ENCODE results near the gene NUP133.

NUP133 gene

DNA sequence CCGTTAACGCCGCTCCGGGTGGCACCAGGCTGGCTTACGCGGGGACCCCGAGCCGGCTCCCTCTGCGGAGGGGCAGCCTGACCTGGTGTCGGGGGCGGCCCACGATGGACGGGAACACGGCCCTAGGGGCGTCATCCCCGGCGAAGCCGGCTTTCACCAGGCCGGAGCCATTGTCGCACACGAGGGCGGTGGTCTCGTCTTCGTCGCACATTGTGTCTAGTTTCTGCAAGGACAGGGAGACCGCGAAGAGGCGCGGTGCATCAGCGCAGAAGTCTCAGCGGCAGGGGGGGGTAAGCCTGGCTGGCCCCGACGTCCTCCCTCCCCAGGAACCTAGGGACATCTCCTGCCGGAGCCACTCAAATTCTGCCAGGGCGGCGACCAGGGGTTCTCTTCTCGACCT, 75.2 kb downstream of the NUP133 start:
- Histone ChIP-seq H3K9ac (no peak overlapping the region), H3K27me3 (ENCODE audit: insufficient read depth, low read depth) (no peaks in the 10 kb centered on the region), H3K79me2 (ENCODE audit: insufficient read depth, low read depth) (no peaks in the 10 kb centered on the region), H2AFZ (ENCODE audit: low read depth) (no peak overlapping the region), H3K4me3 (IDR thresholded peaks at IDR 0.05; ENCODE audit: insufficient read depth, low read depth, low read length) (no peak overlapping the region), H3K36me3 (ENCODE audit: insufficient read depth) (no peaks in the 10 kb centered on the region), H3K4me1 (ENCODE audit: low read depth, poor library complexity, severe bottlenecking) (peaks cover 15% of the 10 kb centered on the region), H4K20me1 (ENCODE audit: insufficient read depth) (no peaks in the 10 kb centered on the region), H3K4me2 (no peak overlapping the region), H3K27ac (no peak overlapping the region)
- TF ChIP-seq, protein P1, sequence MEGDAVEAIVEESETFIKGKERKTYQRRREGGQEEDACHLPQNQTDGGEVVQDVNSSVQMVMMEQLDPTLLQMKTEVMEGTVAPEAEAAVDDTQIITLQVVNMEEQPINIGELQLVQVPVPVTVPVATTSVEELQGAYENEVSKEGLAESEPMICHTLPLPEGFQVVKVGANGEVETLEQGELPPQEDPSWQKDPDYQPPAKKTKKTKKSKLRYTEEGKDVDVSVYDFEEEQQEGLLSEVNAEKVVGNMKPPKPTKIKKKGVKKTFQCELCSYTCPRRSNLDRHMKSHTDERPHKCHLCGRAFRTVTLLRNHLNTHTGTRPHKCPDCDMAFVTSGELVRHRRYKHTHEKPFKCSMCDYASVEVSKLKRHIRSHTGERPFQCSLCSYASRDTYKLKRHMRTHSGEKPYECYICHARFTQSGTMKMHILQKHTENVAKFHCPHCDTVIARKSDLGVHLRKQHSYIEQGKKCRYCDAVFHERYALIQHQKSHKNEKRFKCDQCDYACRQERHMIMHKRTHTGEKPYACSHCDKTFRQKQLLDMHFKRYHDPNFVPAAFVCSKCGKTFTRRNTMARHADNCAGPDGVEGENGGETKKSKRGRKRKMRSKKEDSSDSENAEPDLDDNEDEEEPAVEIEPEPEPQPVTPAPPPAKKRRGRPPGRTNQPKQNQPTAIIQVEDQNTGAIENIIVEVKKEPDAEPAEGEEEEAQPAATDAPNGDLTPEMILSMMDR (conservative IDR thresholded peaks at IDR 0.05; ENCODE audit: low read depth, low read length) = no peak

DNA sequence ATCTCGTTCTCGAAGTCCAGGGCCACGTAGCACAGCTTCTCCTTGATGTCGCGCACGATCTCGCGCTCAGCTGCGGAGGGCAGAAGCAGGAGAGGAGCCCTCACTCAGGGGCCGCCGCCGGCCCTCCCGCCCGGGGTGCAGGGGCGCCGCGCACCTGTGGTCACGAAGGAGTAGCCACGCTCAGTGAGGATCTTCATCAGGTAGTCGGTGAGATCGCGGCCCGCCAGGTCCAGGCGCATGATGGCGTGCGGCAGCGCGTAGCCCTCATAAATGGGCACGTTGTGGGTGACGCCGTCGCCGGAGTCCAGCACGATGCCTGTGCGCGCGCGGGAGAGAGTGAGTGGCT, 76.1 kb downstream of the NUP133 start:
- Histone ChIP-seq H3K9ac (no peak overlapping the region), H2AFZ (ENCODE audit: low read depth) (no peak overlapping the region), H3K4me1 (ENCODE audit: low read depth, poor library complexity, severe bottlenecking) (peaks cover 13% of the 10 kb centered on the region), H3K27ac (no peak overlapping the region), H4K20me1 (ENCODE audit: insufficient read depth) (no peaks in the 10 kb centered on the region), H3K4me3 (IDR thresholded peaks at IDR 0.05; ENCODE audit: insufficient read depth, low read depth, low read length) (no peak overlapping the region), H3K79me2 (ENCODE audit: insufficient read depth, low read depth) (no peaks in the 10 kb centered on the region), H3K36me3 (ENCODE audit: insufficient read depth) (no peaks in the 10 kb centered on the region), H3K4me2 (no peak overlapping the region), H3K27me3 (ENCODE audit: insufficient read depth, low read depth) (no peaks in the 10 kb centered on the region)
- TF ChIP-seq, protein P1 (conservative IDR thresholded peaks at IDR 0.05; ENCODE audit: low read depth, low read length) = no peak

DNA sequence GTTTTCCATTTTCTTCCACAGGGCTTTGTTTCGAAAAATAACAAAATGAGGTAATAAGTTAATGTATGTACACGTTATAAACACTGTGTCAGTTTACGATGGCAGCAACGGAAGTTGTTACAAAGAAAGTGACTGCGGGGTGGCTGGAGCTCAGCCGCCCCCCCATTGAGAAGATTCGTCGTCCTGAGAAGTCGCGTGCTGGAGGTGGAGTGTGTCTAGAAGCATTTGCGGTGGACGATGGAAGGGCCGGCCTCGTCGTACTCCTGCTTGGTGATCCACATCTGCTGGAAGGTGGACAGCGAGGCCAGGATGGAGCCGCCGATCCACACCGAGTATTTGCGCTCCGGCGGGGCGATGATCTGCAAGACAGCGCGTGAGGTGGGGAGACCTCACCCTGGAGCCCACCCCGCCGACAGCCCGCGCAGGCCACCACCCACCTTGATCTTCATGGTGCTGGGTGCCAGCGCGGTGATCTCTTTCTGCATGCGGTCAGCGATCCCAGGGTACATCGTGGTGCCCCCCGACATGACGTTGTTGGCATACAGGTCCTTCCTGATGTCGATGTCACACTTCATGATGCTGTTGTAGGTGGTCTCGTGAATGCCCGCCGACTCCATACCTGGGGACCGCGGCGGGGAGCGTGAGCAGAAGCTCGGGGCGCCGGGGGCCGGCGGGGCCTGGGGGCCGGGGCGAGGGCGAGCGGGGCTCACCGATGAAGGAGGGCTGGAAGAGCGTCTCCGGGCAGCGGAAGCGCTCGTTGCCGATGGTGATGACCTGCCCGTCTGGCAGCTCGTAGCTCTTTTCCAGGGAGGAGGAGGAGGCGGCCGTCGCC, 76.6 kb downstream of the NUP133 start:
- Histone ChIP-seq H3K4me3 (IDR thresholded peaks at IDR 0.05; ENCODE audit: insufficient read depth, low read depth, low read length) (no peak overlapping the region), H3K27me3 (ENCODE audit: insufficient read depth, low read depth) (no peaks in the 10 kb centered on the region)

DNA sequence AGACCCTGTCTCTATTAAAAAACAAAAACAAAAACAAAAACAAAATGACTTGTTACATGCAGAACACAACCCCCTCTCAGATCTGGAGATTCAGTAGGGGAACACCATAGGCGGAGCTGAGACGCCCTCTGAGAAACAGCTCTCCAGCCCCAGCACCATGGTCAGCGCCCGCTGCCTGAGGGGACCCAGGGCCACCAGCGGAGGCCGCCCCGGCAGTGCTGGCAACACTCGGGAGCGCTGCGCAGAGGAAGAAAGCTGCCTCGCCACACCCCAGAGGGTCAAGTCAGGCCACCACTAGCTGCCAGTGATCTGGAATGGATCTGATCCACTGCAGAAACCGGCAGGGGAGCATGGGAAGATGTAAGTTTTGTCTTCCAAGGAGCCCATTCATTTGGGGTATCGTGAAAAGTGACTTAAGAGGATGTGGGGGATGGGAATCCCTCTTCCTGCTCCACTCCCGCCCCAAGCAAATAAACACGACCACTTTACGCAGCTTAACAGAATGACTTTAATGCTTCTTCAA, 77.3 kb downstream of the NUP133 start:
- TF ChIP-seq, protein P1 (conservative IDR thresholded peaks at IDR 0.05; ENCODE audit: low read depth, low read length) = no peak
- H3K9ac ChIP-seq = no peak overlapping the region
- no peaks in the 10 kb centered on the region for H3K79me2 ChIP-seq (ENCODE audit: insufficient read depth, low read depth)
- H3K4me2 ChIP-seq = no peak overlapping the region
- H2AFZ ChIP-seq (ENCODE audit: low read depth) = no peak overlapping the region
- no peaks in the 10 kb centered on the region for H3K36me3 ChIP-seq (ENCODE audit: insufficient read depth)
- H4K20me1 ChIP-seq (ENCODE audit: insufficient read depth) = no peaks in the 10 kb centered on the region
- no peak overlapping the region for H3K4me3 ChIP-seq (IDR thresholded peaks at IDR 0.05; ENCODE audit: insufficient read depth, low read depth, low read length)
- no peaks in the 10 kb centered on the region for H3K27me3 ChIP-seq (ENCODE audit: insufficient read depth, low read depth)
- H3K4me1 ChIP-seq (ENCODE audit: low read depth, poor library complexity, severe bottlenecking) = peaks cover 13% of the 10 kb centered on the region
- no peak overlapping the region for H3K27ac ChIP-seq

More for the DNA sequence above, 76.6 kb downstream of the NUP133 start:
- H3K4me2 ChIP-seq = no peak overlapping the region
- H2AFZ ChIP-seq (ENCODE audit: low read depth) = no peak overlapping the region
- TF ChIP-seq, protein P1 (conservative IDR thresholded peaks at IDR 0.05; ENCODE audit: low read depth, low read length) = no peak
- H3K36me3 ChIP-seq (ENCODE audit: insufficient read depth) = no peaks in the 10 kb centered on the region
- no peaks in the 10 kb centered on the region for H3K79me2 ChIP-seq (ENCODE audit: insufficient read depth, low read depth)
- no peak overlapping the region for H3K27ac ChIP-seq
- H4K20me1 ChIP-seq (ENCODE audit: insufficient read depth) = no peaks in the 10 kb centered on the region
- peaks cover 13% of the 10 kb centered on the region for H3K4me1 ChIP-seq (ENCODE audit: low read depth, poor library complexity, severe bottlenecking)
- H3K9ac ChIP-seq = no peak overlapping the region

Measured in KMS-11 (cell line).